ENCODE measurements around the gene KRT84.

The KRT84 gene

GRCh38 chr12:52377266-52377665 is 8.2 kb downstream of the KRT84 start:
- Histone ChIP-seq H3K4me3 (ENCODE audit: low read length) (no peak overlapping the region), H3K9me3 (ENCODE audit: control insufficient read depth, low read length) (no peaks in the 10 kb centered on the region), H3K27me3 (ENCODE audit: control insufficient read depth, insufficient read depth, low read length) (no peaks in the 10 kb centered on the region), H3K4me1 (ENCODE audit: control insufficient read depth, insufficient read depth, low read length) (no peaks in the 10 kb centered on the region), H3K9ac (ENCODE audit: low read length) (no peak overlapping the region), H3K36me3 (ENCODE audit: control insufficient read depth, insufficient read depth, low read length) (no peaks in the 10 kb centered on the region)

GRCh38 chr12:52372216-52373154 is 13.0 kb downstream of the KRT84 start:
- Histone ChIP-seq H3K9ac (ENCODE audit: low read length) (no peak overlapping the region), H3K4me3 (ENCODE audit: low read length) (no peak overlapping the region), H3K9me3 (ENCODE audit: control insufficient read depth, low read length) (no peaks in the 10 kb centered on the region), H3K27me3 (ENCODE audit: control insufficient read depth, insufficient read depth, low read length) (no peaks in the 10 kb centered on the region), H3K4me1 (ENCODE audit: control insufficient read depth, insufficient read depth, low read length) (peaks cover 5% of the 10 kb centered on the region), H3K36me3 (ENCODE audit: control insufficient read depth, insufficient read depth, low read length) (no peaks in the 10 kb centered on the region)

- H3K36me3 ChIP-seq (ENCODE audit: control insufficient read depth, insufficient read depth, low read length): no peaks in the 10 kb centered on the region
- no peak overlapping the region for H3K9ac ChIP-seq (ENCODE audit: low read length)
- H3K9me3 ChIP-seq (ENCODE audit: control insufficient read depth, low read length): no peaks in the 10 kb centered on the region
- no peak overlapping the region for H3K4me3 ChIP-seq (ENCODE audit: low read length)
- H3K4me1 ChIP-seq (ENCODE audit: control insufficient read depth, insufficient read depth, low read length): peaks cover 5% of the 10 kb centered on the region
- H3K27me3 ChIP-seq (ENCODE audit: control insufficient read depth, insufficient read depth, low read length): no peaks in the 10 kb centered on the region
Measured at GRCh38 chr12:52371716-52372115, 13.7 kb downstream of the KRT84 start.

- no peak overlapping the region for H3K9ac ChIP-seq (ENCODE audit: low read length)
- no peaks in the 10 kb centered on the region for H3K27me3 ChIP-seq (ENCODE audit: control insufficient read depth, insufficient read depth, low read length)
- H3K9me3 ChIP-seq (ENCODE audit: control insufficient read depth, low read length): no peaks in the 10 kb centered on the region
- no peak overlapping the region for H3K4me3 ChIP-seq (ENCODE audit: low read length)
- peaks cover 5% of the 10 kb centered on the region for H3K4me1 ChIP-seq (ENCODE audit: control insufficient read depth, insufficient read depth, low read length)
- no peaks in the 10 kb centered on the region for H3K36me3 ChIP-seq (ENCODE audit: control insufficient read depth, insufficient read depth, low read length)
Measured at GRCh38 chr12:52370926-52371608, 14.4 kb downstream of the KRT84 start.

- no peaks in the 10 kb centered on the region for H3K36me3 ChIP-seq (ENCODE audit: control insufficient read depth, insufficient read depth, low read length)
- no peak overlapping the region for H3K9ac ChIP-seq (ENCODE audit: low read length)
- peaks cover 5% of the 10 kb centered on the region for H3K4me1 ChIP-seq (ENCODE audit: control insufficient read depth, insufficient read depth, low read length)
- H3K9me3 ChIP-seq (ENCODE audit: control insufficient read depth, low read length): no peaks in the 10 kb centered on the region
- no peak overlapping the region for H3K4me3 ChIP-seq (ENCODE audit: low read length)
- H3K27me3 ChIP-seq (ENCODE audit: control insufficient read depth, insufficient read depth, low read length): no peaks in the 10 kb centered on the region
Measured at GRCh38 chr12:52369809-52370208, 15.6 kb downstream of the KRT84 start.

- H3K4me1 ChIP-seq (ENCODE audit: control insufficient read depth, insufficient read depth, low read length): peaks cover 5% of the 10 kb centered on the region
- H3K9ac ChIP-seq (ENCODE audit: low read length): no peak overlapping the region
- no peaks in the 10 kb centered on the region for H3K27me3 ChIP-seq (ENCODE audit: control insufficient read depth, insufficient read depth, low read length)
- no peaks in the 10 kb centered on the region for H3K36me3 ChIP-seq (ENCODE audit: control insufficient read depth, insufficient read depth, low read length)
- no peaks in the 10 kb centered on the region for H3K9me3 ChIP-seq (ENCODE audit: control insufficient read depth, low read length)
- H3K4me3 ChIP-seq (ENCODE audit: low read length): no peak overlapping the region
Measured at GRCh38 chr12:52369211-52369610, 16.2 kb downstream of the KRT84 start.

GRCh38 chr12:52368508-52368907 is 16.9 kb downstream of the KRT84 start:
- Histone ChIP-seq H3K27me3 (ENCODE audit: control insufficient read depth, insufficient read depth, low read length) (no peaks in the 10 kb centered on the region), H3K4me1 (ENCODE audit: control insufficient read depth, insufficient read depth, low read length) (peaks cover 5% of the 10 kb centered on the region), H3K4me3 (ENCODE audit: low read length) (no peak overlapping the region), H3K9me3 (ENCODE audit: control insufficient read depth, low read length) (no peaks in the 10 kb centered on the region), H3K9ac (ENCODE audit: low read length) (no peak overlapping the region), H3K36me3 (ENCODE audit: control insufficient read depth, insufficient read depth, low read length) (no peaks in the 10 kb centered on the region)

GRCh38 chr12:52367876-52368275 is 17.6 kb downstream of the KRT84 start:
- Histone ChIP-seq H3K9me3 (ENCODE audit: control insufficient read depth, low read length) (no peaks in the 10 kb centered on the region), H3K4me1 (ENCODE audit: control insufficient read depth, insufficient read depth, low read length) (peaks cover 5% of the 10 kb centered on the region), H3K4me3 (ENCODE audit: low read length) (no peak overlapping the region), H3K36me3 (ENCODE audit: control insufficient read depth, insufficient read depth, low read length) (no peaks in the 10 kb centered on the region), H3K27me3 (ENCODE audit: control insufficient read depth, insufficient read depth, low read length) (no peaks in the 10 kb centered on the region), H3K9ac (ENCODE audit: low read length) (no peak overlapping the region)

GRCh38 chr12:52366738-52367485 is 18.5 kb downstream of the KRT84 start, which contains the start of gene KRT85:
TSS of gene KRT85 (minus strand) at chr12:52367481. CDS start at chr12:52367405, 76 bp downstream.
- Histone ChIP-seq H3K27me3 (ENCODE audit: control insufficient read depth, insufficient read depth, low read length) (no peaks in the 10 kb centered on the region), H3K9ac (ENCODE audit: low read length) (no peak within 1 kb of the TSS), H3K4me1 (ENCODE audit: control insufficient read depth, insufficient read depth, low read length) (peaks cover 5% of the 10 kb centered on the region), H3K4me3 (ENCODE audit: low read length) (no peak within 1 kb of the TSS), H3K9me3 (ENCODE audit: control insufficient read depth, low read length) (no peaks in the 10 kb centered on the region), H3K36me3 (ENCODE audit: control insufficient read depth, insufficient read depth, low read length) (no peaks in the 10 kb centered on the region)

- no peak overlapping the region for H3K4me3 ChIP-seq (ENCODE audit: low read length)
- no peak overlapping the region for H3K9ac ChIP-seq (ENCODE audit: low read length)
- no peaks in the 10 kb centered on the region for H3K9me3 ChIP-seq (ENCODE audit: control insufficient read depth, low read length)
- H3K4me1 ChIP-seq (ENCODE audit: control insufficient read depth, insufficient read depth, low read length): peaks cover 8% of the 10 kb centered on the region
- no peaks in the 10 kb centered on the region for H3K27me3 ChIP-seq (ENCODE audit: control insufficient read depth, insufficient read depth, low read length)
- no peaks in the 10 kb centered on the region for H3K36me3 ChIP-seq (ENCODE audit: control insufficient read depth, insufficient read depth, low read length)
Measured at GRCh38 chr12:52364901-52365489, 20.5 kb downstream of the KRT84 start.

GRCh38 chr12:52364061-52364460 is 21.4 kb downstream of the KRT84 start:
- no peaks in the 10 kb centered on the region for H3K27me3 ChIP-seq (ENCODE audit: control insufficient read depth, insufficient read depth, low read length)
- H3K9ac ChIP-seq (ENCODE audit: low read length): no peak overlapping the region
- no peaks in the 10 kb centered on the region for H3K36me3 ChIP-seq (ENCODE audit: control insufficient read depth, insufficient read depth, low read length)
- no peaks in the 10 kb centered on the region for H3K9me3 ChIP-seq (ENCODE audit: control insufficient read depth, low read length)
- H3K4me1 ChIP-seq (ENCODE audit: control insufficient read depth, insufficient read depth, low read length): peaks cover 10% of the 10 kb centered on the region
- no peak overlapping the region for H3K4me3 ChIP-seq (ENCODE audit: low read length)

All from mucosa of stomach (tissue), 1 donor.